Mesodermal cell (in vitro differentiated cells): ENCODE measurements around the gene OPCML.
A peak's percentile ranks its signal among the peaks of the same experiment; 100 is the strongest.

Source experiments
- H3K27ac ChIP-seq: 2 replicates; pipeline ENCODE4 v1.7.0; 2013; ENCODE audit warnings: mild to moderate bottlenecking, low read depth, low read length, moderate library complexity; ENCODE audit not compliant: severe bottlenecking
- H3K36me3 ChIP-seq: 2 replicates; pipeline ENCODE4 v1.7.1; 2013; ENCODE audit warnings: mild to moderate bottlenecking, low read length, moderate library complexity; ENCODE audit not compliant: control insufficient read depth, insufficient read depth
- H3K4me1 ChIP-seq: one replicate; pipeline ENCODE4 v1.7.1; 2013; ENCODE audit warnings: mild to moderate bottlenecking, low read length; ENCODE audit not compliant: insufficient read depth, control insufficient read depth, poor library complexity, severe bottlenecking
- H3K4me3 ChIP-seq: 2 replicates; pipeline ENCODE4 v1.7.0; 2013; ENCODE audit warnings: low read length, control low read depth, mild to moderate bottlenecking; ENCODE audit not compliant: insufficient read depth, poor library complexity, severe bottlenecking; ENCODE audit errors: extremely low read depth
- H3K9me3 ChIP-seq: 2 replicates; pipeline ENCODE4 v1.7.1; 2013; ENCODE audit warnings: mild to moderate bottlenecking, low read length, moderate library complexity; ENCODE audit not compliant: control insufficient read depth
- WGBS, 2 experiments: methylation state at CpG; one replicate each; pipeline ENCODE4 v1.1.5; 2013; ENCODE audit warnings: missing lambda C conversion rate in 2 of 2; ENCODE audit not compliant: insufficient coverage in 2 of 2; 5-methylcytosine and 5-hydroxymethylcytosine counted together

OPCML gene

DNA sequence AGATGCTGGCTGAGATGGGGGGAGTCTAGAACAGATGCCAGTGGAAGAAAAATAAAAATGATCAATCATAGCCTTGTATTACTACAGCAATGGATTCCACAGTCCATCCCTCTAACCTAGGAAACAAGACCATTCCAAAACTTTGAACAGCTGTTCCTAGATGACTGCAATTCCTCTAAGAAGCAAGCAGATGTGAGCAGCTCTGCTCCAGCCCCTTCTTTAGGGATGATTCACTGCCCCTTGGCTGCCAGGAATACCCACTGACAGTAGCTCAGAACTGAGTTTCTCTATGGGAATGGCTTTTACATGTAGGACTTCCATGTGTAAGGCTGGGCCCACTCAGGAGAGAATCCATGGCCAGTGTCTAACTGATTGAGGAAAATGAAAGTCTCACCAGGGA is 943.9 kb downstream of the OPCML start:
- H3K27ac ChIP-seq: no peak overlapping the region

DNA sequence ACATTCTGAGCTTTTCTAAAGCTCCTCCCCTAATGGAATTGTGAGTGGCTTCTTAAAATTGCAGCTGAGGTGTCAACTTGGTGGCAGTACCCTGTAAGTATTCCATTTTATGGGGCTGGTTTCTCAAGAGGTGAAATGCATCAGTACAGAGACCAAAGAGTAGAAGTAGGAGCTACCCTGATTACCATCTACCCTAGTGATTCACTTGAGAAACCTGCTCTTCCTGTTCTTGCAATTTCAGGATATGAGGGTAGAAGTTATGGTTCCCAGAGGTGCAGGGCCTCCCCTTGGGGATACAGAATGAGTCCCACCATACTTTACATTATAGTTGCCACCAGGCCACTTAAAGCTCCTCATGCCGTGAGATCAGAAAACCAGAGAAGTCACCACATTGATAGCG is 944.6 kb downstream of the OPCML start:
- H3K9me3 ChIP-seq: no peaks in the 10 kb centered on the region
- H3K36me3 ChIP-seq: no peaks in the 10 kb centered on the region
- H3K4me3 ChIP-seq: no peak overlapping the region
- H3K4me1 ChIP-seq: no peaks in the 10 kb centered on the region
- H3K27ac ChIP-seq: no peak overlapping the region
- 80 to 100% methylated on average over 1 of the region's 2 CpGs for WGBS, 2 experiments

More for the DNA sequence above, 943.9 kb downstream of the OPCML start:
- Histone ChIP-seq H3K9me3 (no peaks in the 10 kb centered on the region), H3K4me1 (no peaks in the 10 kb centered on the region), H3K4me3 (no peak overlapping the region), H3K36me3 (no peaks in the 10 kb centered on the region)

DNA sequence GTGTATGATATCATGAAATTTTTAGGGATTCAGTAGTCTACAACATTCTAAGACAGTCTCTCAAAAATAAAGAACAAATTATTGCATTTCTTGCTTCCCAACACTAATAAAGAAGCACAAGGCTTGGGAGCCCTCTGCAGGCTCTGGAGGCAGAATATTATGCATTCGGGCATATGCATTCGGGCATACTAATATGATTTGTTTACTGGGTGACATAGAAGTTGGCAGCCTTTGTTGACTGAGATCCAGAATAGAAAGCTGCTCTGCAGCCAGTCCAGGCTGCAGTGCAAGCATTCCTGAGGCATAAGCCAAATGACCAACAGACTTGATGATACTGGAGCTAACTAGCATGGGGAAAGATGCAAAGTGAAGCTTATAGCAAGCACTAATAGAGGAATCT is 945.5 kb downstream of the OPCML start:
- 80 to 100% methylated on average over 2 of the region's 2 CpGs for WGBS, 2 experiments
- Histone ChIP-seq H3K4me1 (no peaks in the 10 kb centered on the region), H3K27ac (no peak overlapping the region)

DNA sequence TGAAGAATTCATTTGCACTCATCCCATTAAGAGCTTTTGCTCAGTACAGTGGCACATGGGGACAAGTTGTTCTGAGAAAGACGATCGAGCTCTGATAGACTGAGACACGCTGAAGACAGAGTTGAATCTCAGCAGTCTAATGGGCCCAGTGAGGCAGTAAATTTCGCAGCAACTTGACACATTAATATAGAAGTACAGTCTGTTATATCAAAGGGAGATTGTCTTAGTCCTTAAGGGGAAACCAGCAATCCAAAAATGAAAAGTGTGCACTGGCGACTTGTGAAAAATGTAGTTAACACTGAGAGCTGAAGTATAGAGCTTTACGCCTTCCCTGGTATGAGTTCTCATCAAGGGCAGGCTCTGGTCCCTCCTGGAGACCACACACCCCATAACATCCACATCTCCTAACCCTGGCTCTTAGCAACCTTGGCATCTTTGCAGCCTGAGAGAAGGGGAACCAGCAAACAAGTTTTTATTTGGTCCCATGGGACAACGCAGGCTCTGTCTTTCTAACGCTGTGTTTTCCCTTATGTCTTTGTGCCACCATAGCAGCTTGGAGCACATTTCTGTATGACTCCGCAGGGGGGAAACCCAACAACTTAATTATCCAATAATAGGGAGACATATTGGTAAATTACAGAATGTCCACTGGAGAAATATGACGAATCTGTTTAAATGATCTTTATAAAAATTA is 952.5 kb downstream of the OPCML start:
- Histone ChIP-seq H3K9me3 (no peaks in the 10 kb centered on the region), H3K36me3 (no peaks in the 10 kb centered on the region), H3K4me3 (no peak overlapping the region), H3K4me1 (peaks cover 7% of the 10 kb centered on the region), H3K27ac (no peak overlapping the region)
- 87 to 99% methylated on average over 8 of the region's 10 CpGs for WGBS, 2 experiments

More for the DNA sequence above, 945.5 kb downstream of the OPCML start:
- Histone ChIP-seq H3K9me3 (no peaks in the 10 kb centered on the region), H3K36me3 (no peaks in the 10 kb centered on the region), H3K4me3 (no peak overlapping the region)

DNA sequence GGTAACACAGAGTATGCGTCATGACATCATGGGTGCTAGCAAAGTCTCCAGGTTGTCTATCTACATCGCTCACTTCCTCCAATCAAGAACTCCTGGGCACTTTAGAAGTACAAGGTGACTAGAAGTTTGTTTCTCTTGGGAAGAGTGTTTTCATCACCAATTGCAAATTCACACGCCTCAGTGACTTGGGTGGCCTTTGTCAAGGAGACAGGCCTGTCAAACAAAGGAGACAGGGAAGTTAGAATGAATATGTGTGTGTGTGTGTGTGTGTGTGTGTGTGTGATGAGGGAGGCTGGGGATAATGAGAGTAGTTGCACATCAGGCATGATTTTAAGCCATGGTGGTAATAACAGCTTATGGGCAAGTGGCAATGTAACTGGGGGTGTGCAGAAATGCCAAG is 953.2 kb downstream of the OPCML start:
- H3K36me3 ChIP-seq: no peaks in the 10 kb centered on the region
- H3K4me3 ChIP-seq: no peak overlapping the region
- H3K9me3 ChIP-seq: no peaks in the 10 kb centered on the region
- WGBS, 2 experiments: 86 to 90% methylated on average over 1 of the region's 3 CpGs
- peaks cover 7% of the 10 kb centered on the region for H3K4me1 ChIP-seq
- H3K27ac ChIP-seq: no peak overlapping the region

DNA sequence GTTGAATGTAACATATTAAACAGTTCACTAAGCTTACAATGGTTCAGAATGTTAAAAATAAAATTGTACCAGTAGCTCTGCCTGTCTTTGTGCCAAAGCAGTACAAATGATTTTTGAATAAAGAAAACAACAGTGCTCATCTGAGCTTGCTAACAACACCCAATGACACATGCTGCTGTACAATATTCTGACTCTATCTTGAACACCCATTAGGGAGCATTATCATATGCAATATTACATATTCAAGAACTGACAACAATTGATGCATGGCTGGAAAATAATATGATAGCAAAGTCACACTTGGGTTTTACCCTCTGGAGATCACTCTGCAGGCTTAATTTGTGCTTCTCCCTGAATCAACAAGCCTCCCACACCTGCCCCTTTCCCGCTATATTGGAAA is 953.7 kb downstream of the OPCML start:
- H3K27ac ChIP-seq: no peak overlapping the region
- H3K9me3 ChIP-seq: no peaks in the 10 kb centered on the region
- peaks cover 7% of the 10 kb centered on the region for H3K4me1 ChIP-seq
- no peak overlapping the region for H3K4me3 ChIP-seq
- WGBS, 2 experiments: no CpG with 5 or more reads among the region's 1 CpG
- H3K36me3 ChIP-seq: no peaks in the 10 kb centered on the region

DNA sequence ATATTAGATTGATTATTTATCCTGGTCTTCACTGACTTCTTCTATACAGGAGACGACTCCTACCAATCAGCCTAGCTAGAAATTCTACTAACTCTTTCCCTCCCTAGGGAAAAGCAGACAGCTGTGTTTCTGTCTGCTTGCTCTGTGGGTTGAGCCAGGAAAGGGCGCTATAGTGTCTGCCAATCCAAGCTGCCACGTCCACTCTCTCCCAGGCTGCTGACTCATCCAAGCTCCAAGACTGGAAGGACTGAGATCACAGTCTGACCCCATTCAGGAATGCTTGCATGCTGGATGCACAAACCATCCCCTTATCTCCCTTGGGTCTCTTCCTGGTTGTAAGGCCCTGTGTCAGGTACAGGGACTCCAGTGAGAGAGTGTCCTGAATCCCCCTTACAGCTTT is 955.6 kb downstream of the OPCML start:
- Histone ChIP-seq H3K4me3 (no peak overlapping the region), H3K4me1 (peaks cover 7% of the 10 kb centered on the region), H3K36me3 (no peaks in the 10 kb centered on the region), H3K9me3 (no peaks in the 10 kb centered on the region), H3K27ac (peak overlapping the region; percentile 75)
- WGBS, 2 experiments: 33 to 52% methylated on average over 2 of the region's 3 CpGs

DNA sequence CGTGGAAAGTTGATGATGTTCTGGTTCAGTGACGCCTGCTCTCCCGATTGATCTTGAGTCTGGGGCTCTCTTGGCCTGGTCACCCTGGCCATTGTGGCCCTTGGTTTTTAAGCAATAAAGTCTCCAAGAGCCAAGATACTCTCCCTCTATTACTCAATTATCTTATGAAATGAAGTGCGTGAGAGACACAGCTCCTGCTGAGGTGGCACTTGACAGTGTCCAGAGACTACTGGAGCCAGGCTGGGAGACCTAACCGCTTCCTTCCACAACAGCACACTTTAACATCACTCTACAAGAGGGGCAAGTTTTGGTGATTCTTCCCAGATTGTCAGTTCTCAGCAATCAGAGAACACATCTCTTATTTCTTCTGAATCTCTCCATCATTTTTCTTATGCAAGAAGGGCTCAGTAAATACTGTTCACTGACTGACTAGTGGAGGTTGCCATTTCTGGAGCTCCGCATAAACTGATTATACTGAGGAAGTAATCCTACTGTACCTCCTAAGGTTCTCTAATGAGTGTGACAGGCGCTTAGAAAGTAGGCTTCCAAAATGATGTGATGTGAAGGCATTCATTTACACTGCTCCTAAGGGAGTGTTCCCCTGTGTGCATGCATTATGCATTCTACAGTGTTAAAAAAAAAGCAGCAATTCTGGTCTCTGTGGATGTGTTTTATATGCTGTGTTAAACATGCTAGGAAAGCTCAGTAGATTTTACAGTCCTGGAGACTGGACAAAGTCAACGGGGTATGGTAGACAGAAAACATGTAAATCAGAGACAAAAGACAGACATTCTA is 968.0 kb downstream of the OPCML start:
- Histone ChIP-seq H3K9me3 (no peaks in the 10 kb centered on the region), H3K4me1 (no peaks in the 10 kb centered on the region), H3K4me3 (no peak overlapping the region), H3K27ac (no peak overlapping the region), H3K36me3 (no peaks in the 10 kb centered on the region)
- 92 to 97% methylated on average over 6 of the region's 8 CpGs for WGBS, 2 experiments

DNA sequence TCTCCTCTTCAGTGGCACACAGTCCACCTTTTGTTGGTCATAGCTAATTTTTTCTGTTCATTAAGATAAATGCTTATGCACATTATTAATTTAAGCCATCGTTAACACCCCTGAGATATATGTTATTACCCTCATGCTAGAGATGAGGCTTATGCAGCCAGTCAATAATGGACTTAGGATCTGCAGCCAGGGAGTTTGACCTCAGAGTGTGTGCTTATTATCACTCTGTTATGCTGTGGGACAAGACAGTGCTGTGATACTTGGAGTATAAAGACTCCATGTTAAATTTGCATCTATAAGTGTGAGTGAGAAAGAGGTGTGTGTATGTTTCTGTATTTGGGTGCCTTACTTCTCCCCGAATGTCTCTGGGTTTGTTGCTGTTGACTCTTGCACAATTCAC is 969.3 kb downstream of the OPCML start:
- Histone ChIP-seq H3K27ac (no peak overlapping the region), H3K36me3 (no peaks in the 10 kb centered on the region), H3K4me1 (no peaks in the 10 kb centered on the region), H3K9me3 (no peaks in the 10 kb centered on the region), H3K4me3 (no peak overlapping the region)
- 63 to 100% methylated on average over 1 of the region's 2 CpGs for WGBS, 2 experiments

DNA sequence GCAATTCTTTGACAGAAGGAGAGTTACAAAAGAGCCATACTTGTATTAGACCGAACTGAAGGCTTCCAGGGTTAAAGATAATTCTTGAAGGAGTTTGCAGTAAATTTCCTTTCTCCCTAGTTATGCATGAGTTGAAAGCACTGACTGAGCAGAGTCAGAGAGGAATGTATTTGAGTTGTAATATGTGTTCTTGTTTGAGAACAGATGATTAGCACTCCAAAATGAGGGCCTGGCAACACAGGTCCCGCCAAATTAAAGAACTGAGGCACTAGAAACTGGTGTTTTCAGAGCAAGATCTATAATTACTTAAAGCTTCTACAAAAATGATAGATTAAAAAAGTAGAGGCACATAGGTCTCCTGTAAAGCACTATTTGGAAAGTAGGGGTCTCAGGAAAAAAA is 970.4 kb downstream of the OPCML start:
- H3K9me3 ChIP-seq: no peaks in the 10 kb centered on the region
- no peaks in the 10 kb centered on the region for H3K4me1 ChIP-seq
- H3K36me3 ChIP-seq: no peaks in the 10 kb centered on the region
- 100% methylated on average over 1 of the region's 2 CpGs; no CpG with 5 or more reads in 1 of the 2 experiments for WGBS, 2 experiments
- no peak overlapping the region for H3K4me3 ChIP-seq
- no peak overlapping the region for H3K27ac ChIP-seq
